HEK293T (cell line): ENCODE measurements around the gene SYNM.

ENCODE experiments used
- BHLHE40 ChIP-seq: fragments of 450-650 bp; IDR thresholded peaks from 2 replicates; pipeline ENCODE4 v1.6.1; 2016; ENCODE audit warnings: mild to moderate bottlenecking, moderate library complexity, borderline replicate concordance
- ELF4 ChIP-seq: fragments of 450-650 bp; IDR thresholded peaks from 2 replicates; pipeline ENCODE4 v1.6.1; 2017; ENCODE audit warnings: antibody characterized with exemption
- FOXA1 ChIP-seq: fragments of 450-650 bp; IDR thresholded peaks from 2 replicates; pipeline ENCODE4 v1.6.1; 2016; ENCODE audit warnings: mild to moderate bottlenecking
- FOXK2 ChIP-seq: fragments of 450-650 bp; IDR thresholded peaks from 2 replicates; pipeline ENCODE4 v1.6.1; 2016; ENCODE audit warnings: mild to moderate bottlenecking
- FOXM1 ChIP-seq: fragments of 450-650 bp; IDR thresholded peaks from 2 replicates; pipeline ENCODE4 v1.6.1; 2017; ENCODE audit warnings: mild to moderate bottlenecking, borderline replicate concordance
- L3MBTL2 ChIP-seq: fragments of 450-650 bp; conservative IDR thresholded peaks from 2 replicates; pipeline ENCODE4 v1.6.1; 2016; ENCODE audit warnings: mild to moderate bottlenecking
- LEF1 ChIP-seq: fragments of 450-650 bp; IDR thresholded peaks from 2 replicates; pipeline ENCODE4 v1.6.1; 2017; ENCODE audit warnings: mild to moderate bottlenecking, borderline replicate concordance
- PKNOX1 ChIP-seq: fragments of 450-650 bp; IDR thresholded peaks from 2 replicates; pipeline ENCODE4 v1.6.1; 2016
- SP1 ChIP-seq: fragments of 450-650 bp; IDR thresholded peaks from 2 replicates; pipeline ENCODE4 v1.6.1; 2017
- SUZ12 ChIP-seq: fragments of 450-650 bp; IDR thresholded peaks from 2 replicates; pipeline ENCODE4 v1.6.1; 2016; ENCODE audit warnings: mild to moderate bottlenecking
- TARDBP ChIP-seq: fragments of 450-650 bp; IDR thresholded peaks from 2 replicates; pipeline ENCODE4 v1.6.1; 2016
- ZNF384 ChIP-seq: fragments of 450-650 bp; IDR thresholded peaks from 2 replicates; pipeline ENCODE4 v1.6.1; 2016

GRCh38 chr15:99167201-99167600, 62.3 kb downstream of the SYNM start:
- TF ChIP-seq FOXA1 (no peak), LEF1 (no peak), SP1 (no peak), TARDBP (no peak), FOXM1 (no peak), ZNF384 (no peak), BHLHE40 (no peak), ELF4 (no peak), L3MBTL2 (no peak), SUZ12 (no peak), FOXK2 (no peak), PKNOX1 (no peak)
